HepG2 (cell line): ENCODE measurements around the gene NR3C2. TPM values are rescaled to one million over a fixed set of nuclear protein-coding genes. Genes with fewer than 3 reads are reported as not detected.

ENCODE experiments used
- ARID3A ChIP-seq: IDR thresholded peaks from 2 replicates; pipeline ENCODE4 v1.6.1; 2012; ENCODE audit warnings: low read depth, low read length, improper control_type of control experiment
- ATF7-NPFF ChIP-seq: sonication (generic); formaldehyde crosslinking; IDR thresholded peaks from 2 replicates; pipeline ENCODE4 v1.8.1; 2023; ENCODE audit warnings: mild to moderate bottlenecking, low read depth, missing genetic modification reagents, moderate library complexity
- BATF2 ChIP-seq: sonication (generic); formaldehyde crosslinking; IDR thresholded peaks from 2 replicates; pipeline ENCODE4 v1.8.0; 2022; ENCODE audit warnings: mild to moderate bottlenecking, missing genetic modification reagents, moderate library complexity
- FOSL2 ChIP-seq: sonication (generic); formaldehyde crosslinking; IDR thresholded peaks from 2 replicates; pipeline ENCODE4 v1.4.0; 2020; ENCODE audit warnings: missing genetic modification reagents
- HIVEP1 ChIP-seq: sonication (generic); formaldehyde crosslinking; IDR thresholded peaks from 2 replicates; pipeline ENCODE4 v1.4.0; 2020; ENCODE audit warnings: mild to moderate bottlenecking, missing genetic modification reagents
- JUND ChIP-seq: sonication (generic); formaldehyde crosslinking; IDR thresholded peaks from 2 replicates; pipeline ENCODE4 v1.8.0; 2022; ENCODE audit warnings: mild to moderate bottlenecking, missing genetic modification reagents
- KDM2A ChIP-seq: sonication (generic); formaldehyde crosslinking; IDR thresholded peaks from 2 replicates; pipeline ENCODE4 v1.4.0; 2020; ENCODE audit warnings: low read depth, missing genetic modification reagents, borderline replicate concordance
- NFAT5 ChIP-seq: sonication (generic); formaldehyde crosslinking; IDR thresholded peaks from 2 replicates; pipeline ENCODE4 v1.4.0; 2020; ENCODE audit warnings: missing genetic modification reagents
- TRAFD1 ChIP-seq: sonication (generic); formaldehyde crosslinking; IDR thresholded peaks from 2 replicates; pipeline ENCODE4 v1.5.1; 2020; ENCODE audit warnings: missing genetic modification reagents, mild to moderate bottlenecking, borderline replicate concordance
- YEATS4 ChIP-seq: sonication (generic); formaldehyde crosslinking; IDR thresholded peaks from 2 replicates; pipeline ENCODE4 v1.4.0; 2020; ENCODE audit warnings: missing genetic modification reagents, borderline replicate concordance
- ZNF256 ChIP-seq: sonication (generic); formaldehyde crosslinking; conservative IDR thresholded peaks from 2 replicates; pipeline ENCODE4 v1.4.0; 2020; ENCODE audit warnings: missing genetic modification reagents
- ZNF543 ChIP-seq: sonication (generic); formaldehyde crosslinking; IDR thresholded peaks from 2 replicates; pipeline ENCODE4 v1.4.0; 2020; ENCODE audit warnings: mild to moderate bottlenecking, missing genetic modification reagents
- ZSCAN30 ChIP-seq: sonication (generic); formaldehyde crosslinking; IDR thresholded peaks from 2 replicates; pipeline ENCODE4 v1.5.0; 2020; ENCODE audit warnings: mild to moderate bottlenecking, missing genetic modification reagents
- ZUFSP ChIP-seq: sonication (generic); formaldehyde crosslinking; IDR thresholded peaks from 2 replicates; pipeline ENCODE4 v1.9.0; 2021; ENCODE audit warnings: missing genetic modification reagents, mild to moderate bottlenecking, borderline replicate concordance
- polyA plus RNA-seq, 8 experiments: library from polyadenylated mRNA; depleted of rRNA in 3 of 8; stranded (reverse) in 7 of 8; unstranded in 1 of 8; fragments of >200 nt; fragmentation: Illumina TruSeq in 4 of 8; extraction: Trizol in 4 of 8; gene quantifications; 2 replicates each; pipeline versions ENCODE4 v1.2.1 to v1.2.3, GENCODE V29; 2011 to 2016; ENCODE audit warnings: low read depth in 4 of 8, missing spikeins in 1 of 8, mixed read lengths in 1 of 8; ENCODE audit not compliant: insufficient read depth in 1 of 8
- total RNA-seq, 5 experiments: library from RNA; depleted of rRNA; stranded (reverse); fragments of >200 nt; fragmentation: Illumina TruSeq; extraction: Trizol; gene quantifications; 2 replicates each; pipeline ENCODE4 v1.2.3, GENCODE V29; 2016; ENCODE audit warnings: low read depth in 1 of 5

Gene NR3C2
- total and polyA plus RNA-seq, 2 of the 13 experiments (the other 11 are each of a cell fraction or from before 2014, with no cell fraction given), result 0.26 to 0.46 TPM

GRCh38 chr4:148293571-148293970, 148.6 kb downstream of the NR3C2 start (continued):
- no peak for TF ChIP-seq NFAT5 (CRISPR knock-in tag)
- TF ChIP-seq KDM2A (CRISPR knock-in tag), result no peak
- no peak for TF ChIP-seq ARID3A
- no peak for TF ChIP-seq ATF7-NPFF (CRISPR knock-in tag)
- TF ChIP-seq HIVEP1 (CRISPR knock-in tag), result no peak
- TF ChIP-seq BATF2 (CRISPR knock-in tag), result no peak
- TF ChIP-seq TRAFD1 (CRISPR knock-in tag), result no peak
- TF ChIP-seq ZNF256 (CRISPR knock-in tag), result no peak
- TF ChIP-seq YEATS4, result no peak
- TF ChIP-seq ZUFSP (CRISPR knock-in tag), result no peak
- no peak for TF ChIP-seq ZNF543
- no peak for TF ChIP-seq ZSCAN30 (CRISPR knock-in tag)
- TF ChIP-seq JUND (CRISPR knock-in tag), result no peak
- no peak for TF ChIP-seq FOSL2 (CRISPR knock-in tag)
